Tibial artery (tissue), 4 donors: ENCODE measurements around the gene ZFYVE26.

Experiments
- DNase-seq, 2 donors: peaks; one replicate each; pipeline ENCODE4 v3.0.0-alpha.2; 2019
- H3K27ac ChIP-seq, 2 donors: fragments of 200-600 bp; sonication (generic) in 1 of 2; 1 replicate in 1 of 2; 2 replicates in 1 of 2; pipeline ENCODE4 v1.5.1; 2018 to 2019; ENCODE audit warnings: mild to moderate bottlenecking in 1 of 2
- H3K27me3 ChIP-seq, 2 donors: fragments of 200-600 bp; sonication (generic) in 1 of 2; one replicate each; pipeline versions ENCODE4 v1.5.1 to v1.6.0; 2016 to 2019
- H3K36me3 ChIP-seq, 3 donors: fragments of 200-600 bp; sonication (generic) in 2 of 3; one replicate each; pipeline ENCODE4 v1.5.1; 2016 to 2019; ENCODE audit warnings: mild to moderate bottlenecking in 2 of 3
- H3K4me1 ChIP-seq, 4 donors: fragments of 200-600 bp; sonication (generic) in 2 of 4; 1 replicate in 3 of 4; 2 replicates in 1 of 4; pipeline ENCODE4 v1.5.1; 2016 to 2019
- H3K4me3 ChIP-seq, 2 donors: fragments of 200-600 bp; sonication (generic) in 1 of 2; 1 replicate in 1 of 2; 2 replicates in 1 of 2; pipeline ENCODE4 v1.5.1; 2018 to 2019; ENCODE audit warnings: mild to moderate bottlenecking in 2 of 2
- H3K9me3 ChIP-seq, 3 donors: fragments of 200-600 bp; sonication (generic) in 1 of 3; one replicate each; pipeline ENCODE4 v1.5.1; 2016 to 2019
- intact Hi-C: fragments of 100-400 bp; cut with DNase I; formaldehyde crosslinking; loops from one replicate; pipeline ENCODE4 v1.15.0; 2023; ENCODE audit warnings: low total_unique reads
- TF ChIP-seq, protein P1 (sequence below), 2 experiments: fragments of 200-600 bp in 1 of 2; fragments of 450-650 bp in 1 of 2; IDR thresholded peaks; one replicate each; pipeline ENCODE4 v1.5.1; 2017 to 2019; ENCODE audit warnings: antibody characterized with exemption in 2 of 2, mild to moderate bottlenecking in 1 of 2, moderate library complexity in 1 of 2

The ZFYVE26 gene

DNA sequence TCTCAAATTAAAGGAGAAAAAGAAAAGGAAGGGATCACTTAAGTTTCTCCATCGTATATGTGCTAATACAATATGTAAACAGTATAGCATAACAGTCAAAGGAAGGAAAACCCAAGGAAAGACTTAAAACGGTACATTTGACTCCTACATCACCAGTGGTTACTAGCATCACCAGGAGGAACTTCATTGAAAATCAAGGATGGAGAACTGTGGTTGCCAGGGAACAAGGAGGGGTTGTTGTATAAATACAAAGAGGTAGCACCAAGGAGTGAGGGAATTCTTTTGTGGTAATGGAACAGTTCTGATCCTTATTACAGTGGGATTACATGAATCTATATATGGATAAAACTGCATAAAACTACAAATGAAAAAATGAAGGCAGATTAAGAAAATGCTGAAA, 1.6 kb downstream of the ZFYVE26 start:
- peaks cover 22 to 30% (median 27%) of the 10 kb centered on the region in 3 donors for H3K36me3 ChIP-seq
- peaks cover 0 to 32% (median 19%) of the 10 kb centered on the region in 4 donors for H3K4me1 ChIP-seq
- H3K9me3 ChIP-seq, result no peaks in the 10 kb centered on the region
- no peak overlapping the region for H3K27ac ChIP-seq
- no peaks in the 10 kb centered on the region for H3K27me3 ChIP-seq
- no peak overlapping the region for H3K4me3 ChIP-seq
- no peak for DNase-seq
- TF ChIP-seq, protein P1, sequence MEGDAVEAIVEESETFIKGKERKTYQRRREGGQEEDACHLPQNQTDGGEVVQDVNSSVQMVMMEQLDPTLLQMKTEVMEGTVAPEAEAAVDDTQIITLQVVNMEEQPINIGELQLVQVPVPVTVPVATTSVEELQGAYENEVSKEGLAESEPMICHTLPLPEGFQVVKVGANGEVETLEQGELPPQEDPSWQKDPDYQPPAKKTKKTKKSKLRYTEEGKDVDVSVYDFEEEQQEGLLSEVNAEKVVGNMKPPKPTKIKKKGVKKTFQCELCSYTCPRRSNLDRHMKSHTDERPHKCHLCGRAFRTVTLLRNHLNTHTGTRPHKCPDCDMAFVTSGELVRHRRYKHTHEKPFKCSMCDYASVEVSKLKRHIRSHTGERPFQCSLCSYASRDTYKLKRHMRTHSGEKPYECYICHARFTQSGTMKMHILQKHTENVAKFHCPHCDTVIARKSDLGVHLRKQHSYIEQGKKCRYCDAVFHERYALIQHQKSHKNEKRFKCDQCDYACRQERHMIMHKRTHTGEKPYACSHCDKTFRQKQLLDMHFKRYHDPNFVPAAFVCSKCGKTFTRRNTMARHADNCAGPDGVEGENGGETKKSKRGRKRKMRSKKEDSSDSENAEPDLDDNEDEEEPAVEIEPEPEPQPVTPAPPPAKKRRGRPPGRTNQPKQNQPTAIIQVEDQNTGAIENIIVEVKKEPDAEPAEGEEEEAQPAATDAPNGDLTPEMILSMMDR (IDR thresholded peaks at IDR 0.05), result no peak
- intact Hi-C loops, result no loop called here

- DNase-seq, result no peak
- TF ChIP-seq, protein P1 (IDR thresholded peaks at IDR 0.05), result no peak
- H3K4me1 ChIP-seq, result no peaks in the 10 kb centered on the region
- H3K36me3 ChIP-seq, result peaks cover 86 to 94% (median 88%) of the 10 kb centered on the region in 3 donors
- no peaks in the 10 kb centered on the region for H3K27me3 ChIP-seq
- no peak overlapping the region for H3K27ac ChIP-seq
- no peaks in the 10 kb centered on the region for H3K9me3 ChIP-seq
- intact Hi-C loops, result no loop called here
- no peak overlapping the region for H3K4me3 ChIP-seq
These were observed 10.1 kb downstream of the ZFYVE26 start for GRCh38 chr14:67806246-67806645.

DNA sequence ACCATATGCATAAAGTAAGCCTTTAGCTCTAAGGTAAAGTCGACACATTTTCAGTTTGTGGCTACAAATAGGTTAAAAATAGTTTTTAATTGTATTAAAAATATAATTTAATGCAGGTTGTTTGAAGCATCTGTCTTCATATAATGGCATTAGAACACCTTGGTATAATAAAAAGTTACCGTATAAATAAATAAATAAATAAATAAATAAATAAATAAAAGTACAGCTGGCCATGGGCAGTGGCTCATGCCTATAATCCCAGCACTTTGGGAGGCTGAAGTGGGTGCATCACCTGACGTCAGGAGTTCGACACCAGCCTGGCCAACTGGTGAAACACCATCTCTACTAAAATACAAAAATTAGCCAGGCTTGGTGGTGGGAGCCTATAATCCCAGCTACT, 15.6 kb downstream of the ZFYVE26 start:
- H3K9me3 ChIP-seq, result no peaks in the 10 kb centered on the region
- intact Hi-C loops, result no loop called here
- DNase-seq, result no peak
- H3K27ac ChIP-seq, result no peak overlapping the region
- no peaks in the 10 kb centered on the region for H3K4me1 ChIP-seq
- TF ChIP-seq, protein P1 (IDR thresholded peaks at IDR 0.05), result no peak
- no peaks in the 10 kb centered on the region for H3K27me3 ChIP-seq
- H3K36me3 ChIP-seq, result peaks cover 82 to 100% (median 84%) of the 10 kb centered on the region in 3 donors
- no peak overlapping the region for H3K4me3 ChIP-seq

- Histone ChIP-seq H3K9me3 (no peaks in the 10 kb centered on the region), H3K27me3 (no peaks in the 10 kb centered on the region), H3K27ac (no peak overlapping the region), H3K4me3 (no peak overlapping the region), H3K4me1 (no peaks in the 10 kb centered on the region), H3K36me3 (peaks cover 81 to 99% (median 83%) of the 10 kb centered on the region in 3 donors)
- intact Hi-C loops, result no loop called here
- TF ChIP-seq, protein P1 (IDR thresholded peaks at IDR 0.05), result no peak
- no peak for DNase-seq
These were observed 17.7 kb downstream of the ZFYVE26 start for GRCh38 chr14:67798731-67799130.

- Histone ChIP-seq H3K4me1 (no peaks in the 10 kb centered on the region), H3K4me3 (no peak overlapping the region), H3K36me3 (peaks cover 72 to 99% (median 94%) of the 10 kb centered on the region in 3 donors), H3K9me3 (no peaks in the 10 kb centered on the region), H3K27me3 (no peaks in the 10 kb centered on the region), H3K27ac (no peak overlapping the region)
- intact Hi-C loops, result no loop called here
- TF ChIP-seq, protein P1 (IDR thresholded peaks at IDR 0.05), result no peak
- DNase-seq, result no peak
These were observed 28.7 kb downstream of the ZFYVE26 start for GRCh38 chr14:67787673-67788072.
